Stomach (tissue), 4 donors: ENCODE results near the gene PARP1.

Experiments
- CTCF ChIP-seq, 7 experiments: fragments of 450-650 bp in 4 of 7; fragments of 200-600 bp in 3 of 7; sonication (generic) in 3 of 7; IDR thresholded peaks; one replicate each; pipeline ENCODE4 v1.5.1; 2016 to 2019; ENCODE audit warnings: antibody characterized with exemption in 7 of 7, control low read depth in 2 of 7, mild to moderate bottlenecking in 1 of 7
- EP300 ChIP-seq: sonication (generic); formaldehyde crosslinking; IDR thresholded peaks from one replicate; pipeline ENCODE4 v1.6.1; 2017; ENCODE audit warnings: antibody characterized with exemption
- POLR2A ChIP-seq, 4 donors: fragments of 450-650 bp; IDR thresholded peaks; one replicate each; pipeline ENCODE4 v1.6.1; 2016; ENCODE audit warnings: antibody characterized with exemption in 4 of 4, control low read depth in 2 of 4, mild to moderate bottlenecking in 1 of 4, moderate library complexity in 1 of 4

GRCh38 chr1:226397011-226397926, 10.6 kb downstream of the PARP1 start:
- TF ChIP-seq EP300 (no peak), POLR2A (IDR thresholded peaks at IDR 0.05) (no peak), CTCF (IDR thresholded peaks at IDR 0.05) (no peak)
